IPS DF 4.7 (cell line): ENCODE data around the gene FOSL2.

Source experiments
- DNase-seq: peaks from one replicate; pipeline ENCODE4 v3.0.0-alpha.2; 2013; ENCODE audit warnings: low spot score; ENCODE audit errors: extremely low read depth

Gene FOSL2

GRCh38 chr2:28447943-28448792, 55.5 kb downstream of the FOSL2 start:
- no peak for DNase-seq

GRCh38 chr2:28448793-28449100, 56.1 kb downstream of the FOSL2 start:
- no peak for DNase-seq

GRCh38 chr2:28449126-28449487, 56.4 kb downstream of the FOSL2 start:
- DNase-seq: no peak

DNA sequence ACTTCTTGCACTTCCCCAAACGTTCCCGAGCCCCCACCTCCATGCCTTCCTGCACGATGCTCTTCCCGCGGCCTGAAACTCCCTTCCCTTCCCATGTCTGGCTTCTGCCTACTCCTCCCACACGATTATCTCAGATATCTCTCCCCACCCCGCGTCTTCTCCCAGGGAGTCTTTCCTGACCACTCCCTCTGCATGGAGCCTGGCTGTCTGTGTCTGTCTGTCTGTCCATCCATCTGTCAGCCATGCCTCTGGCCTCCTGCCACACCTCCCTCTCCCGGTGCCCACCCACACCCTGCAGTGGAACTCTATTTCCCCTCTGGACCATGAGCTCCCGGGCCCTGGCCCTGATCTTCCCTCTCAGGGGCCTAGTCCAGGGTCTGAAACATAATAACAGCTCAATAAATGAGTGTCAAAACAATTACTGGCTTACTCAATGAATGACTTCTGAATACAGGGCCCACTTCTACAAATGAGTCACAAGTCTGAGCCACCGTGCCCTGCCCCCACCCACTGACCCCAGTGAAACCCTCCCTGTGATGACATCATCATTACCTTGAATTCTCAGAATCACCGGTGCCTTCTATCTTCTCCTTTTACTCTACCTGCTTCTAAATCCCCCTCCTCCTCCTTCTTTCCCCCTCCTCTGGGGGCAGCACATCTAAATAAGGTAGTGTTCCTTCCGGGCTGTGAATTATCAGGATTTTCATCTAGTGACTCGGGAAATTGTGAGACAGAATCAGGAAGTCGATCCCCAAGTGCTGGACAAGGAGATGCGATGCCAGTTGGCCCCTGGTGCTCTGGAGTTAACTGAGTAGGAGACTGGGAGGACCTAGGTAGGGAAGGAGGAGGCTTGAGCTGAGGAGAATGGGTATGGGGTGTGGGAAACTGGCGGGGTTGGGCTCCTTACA, 57.1 kb downstream of the FOSL2 start:
- no peak for DNase-seq

DNA sequence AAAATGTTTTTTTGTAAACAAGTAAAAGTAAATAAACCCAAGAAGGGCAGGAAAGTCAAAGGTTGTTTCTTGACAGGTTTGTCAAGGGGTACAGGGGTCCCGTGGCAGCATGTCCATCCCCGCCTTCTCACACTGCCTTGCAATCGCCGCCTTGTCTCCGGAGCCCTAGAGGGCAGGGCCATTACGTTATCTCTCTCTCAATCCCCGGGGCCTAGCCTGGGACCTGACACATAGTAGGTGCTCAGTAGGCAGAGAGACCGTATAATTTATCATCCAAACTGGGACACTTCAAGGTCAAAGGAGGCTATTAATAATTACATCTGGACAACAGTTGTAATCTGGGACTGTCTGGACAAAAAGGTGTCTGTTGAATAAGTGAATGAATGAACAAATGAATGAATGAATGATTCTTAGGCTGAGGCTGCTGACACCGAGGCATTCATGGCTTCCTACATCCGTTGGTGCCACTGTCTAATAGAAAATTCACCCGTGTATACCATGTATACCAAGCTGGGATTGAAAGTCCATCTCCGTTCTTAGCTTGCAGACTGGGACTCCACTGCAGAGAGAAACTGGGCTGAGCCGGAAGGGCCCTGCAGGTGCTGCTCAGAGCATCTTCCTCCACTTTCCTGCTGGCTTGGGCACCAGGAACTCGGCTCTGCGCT, 58.4 kb downstream of the FOSL2 start:
- DNase-seq: no peak

DNA sequence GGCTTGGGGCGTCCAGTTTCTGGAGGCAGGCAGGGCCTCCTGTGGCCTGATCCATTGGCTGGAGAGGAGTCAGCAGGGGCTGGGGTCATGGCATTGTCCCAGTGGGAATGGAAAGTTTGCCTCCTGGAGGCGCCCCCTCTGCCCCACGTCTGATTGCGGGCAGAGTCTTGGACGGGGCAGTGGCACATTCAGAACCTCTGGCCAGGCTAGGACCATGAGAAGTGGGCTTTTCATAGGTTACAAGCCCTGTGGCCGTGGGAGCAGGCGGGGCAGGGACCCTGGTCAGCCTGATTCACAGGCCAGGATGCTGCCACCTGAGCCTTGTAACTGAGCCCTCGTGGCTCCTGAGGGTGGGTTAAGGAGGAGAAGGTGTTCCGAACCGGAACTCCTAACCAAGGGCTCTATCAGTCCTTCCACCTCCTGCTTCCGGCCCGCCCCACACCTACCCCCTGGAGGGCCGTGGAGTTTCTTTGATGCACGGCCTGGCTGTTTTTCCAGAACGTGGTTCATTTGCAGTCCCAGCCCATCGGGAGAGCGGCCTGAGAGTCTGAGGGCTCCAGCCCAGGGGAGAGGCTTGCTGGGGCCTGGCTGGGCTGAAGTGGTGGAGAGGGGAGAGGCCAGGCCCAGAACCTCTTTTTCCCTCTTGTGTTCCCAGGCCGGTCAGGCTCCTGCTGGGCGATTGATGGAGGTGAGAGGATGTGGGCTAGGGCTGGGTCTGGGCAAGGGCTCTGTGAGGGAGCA, 59.3 kb downstream of the FOSL2 start:
- no peak for DNase-seq

- DNase-seq: no peak
Observed at GRCh38 chr2:28452534-28453081, 60.0 kb downstream of the FOSL2 start.

GRCh38 chr2:28453396-28453795, 60.7 kb downstream of the FOSL2 start:
- DNase-seq: no peak

GRCh38 chr2:28454016-28454930, 61.6 kb downstream of the FOSL2 start:
- DNase-seq: no peak

- DNase-seq: no peak
Observed at GRCh38 chr2:28457237-28457636, 64.6 kb downstream of the FOSL2 start.

DNA sequence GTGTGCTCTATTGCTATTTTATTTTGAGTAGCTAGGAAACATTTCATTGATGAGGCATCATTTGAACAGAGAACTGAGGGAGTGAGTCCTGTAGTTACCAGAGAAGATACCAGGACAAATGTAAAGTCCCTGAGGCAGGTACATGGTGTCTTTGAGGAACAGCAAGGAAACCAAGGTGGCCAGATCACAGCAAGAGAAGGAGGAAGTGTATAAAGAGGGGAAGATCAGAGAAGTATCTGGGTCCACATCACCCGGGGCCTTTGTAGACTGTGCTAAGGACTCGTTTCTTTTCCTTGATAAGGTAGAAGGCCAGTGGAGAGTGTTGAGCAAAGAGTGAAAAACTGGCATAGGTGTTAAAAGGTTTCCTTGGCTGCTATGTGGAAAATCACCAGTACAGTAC, 68.4 kb downstream of the FOSL2 start:
- DNase-seq: no peak

DNA sequence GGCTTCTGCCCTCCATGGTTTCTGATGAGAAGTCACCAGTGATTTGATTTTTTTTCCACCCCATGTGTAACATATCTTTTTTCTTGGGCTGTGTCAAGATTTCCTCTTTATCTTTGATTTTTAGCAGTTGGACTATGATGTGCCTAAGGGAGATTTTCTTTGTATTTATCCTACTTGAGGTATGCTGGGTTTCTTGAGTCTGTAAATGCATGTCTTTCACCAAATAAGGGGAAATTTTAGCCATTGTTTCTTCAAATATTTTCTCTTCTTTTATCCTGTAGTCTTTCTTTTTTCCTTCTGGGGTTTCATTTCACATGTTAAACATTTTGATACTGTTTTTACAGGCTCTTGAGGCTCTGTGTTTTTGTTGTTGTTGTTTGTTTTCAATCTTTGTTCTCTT, 69.5 kb downstream of the FOSL2 start:
- DNase-seq: no peak

DNA sequence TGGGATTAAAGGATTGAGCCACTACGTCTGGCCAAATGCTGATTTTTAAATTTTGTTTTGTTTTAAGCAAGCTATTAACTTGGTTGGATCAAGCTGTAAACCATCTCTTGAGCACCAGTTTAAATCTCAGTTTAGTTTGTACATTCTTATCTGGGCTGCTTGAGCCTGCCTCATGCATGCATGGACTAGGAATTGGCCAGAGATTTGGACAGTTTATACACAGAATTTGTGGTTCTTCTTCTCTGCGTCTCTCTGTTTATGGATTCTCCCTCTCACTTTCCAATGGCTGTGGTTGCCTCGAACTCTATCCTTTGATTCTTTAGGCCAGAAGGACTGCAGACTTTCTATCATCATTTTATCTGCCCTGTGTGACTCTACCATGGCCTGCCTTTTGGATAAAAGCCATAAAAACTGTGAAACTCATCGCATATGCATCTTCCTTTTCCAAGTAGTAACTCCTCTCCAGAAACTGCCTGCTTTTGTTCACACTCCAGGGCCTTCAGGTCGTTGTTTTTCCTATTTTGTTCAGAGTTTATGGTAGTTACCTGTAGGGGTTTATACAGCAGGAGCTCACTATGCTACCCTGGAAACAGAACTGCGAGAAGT, 70.7 kb downstream of the FOSL2 start:
- DNase-seq: no peak

- no peak for DNase-seq
Observed at GRCh38 chr2:28463893-28464292, 71.2 kb downstream of the FOSL2 start.

GRCh38 chr2:28465148-28465885, 72.7 kb downstream of the FOSL2 start:
- DNase-seq: no peak
